ENCODE results near the gene KRTAP9-3.
A peak's percentile ranks its signal among the peaks of the same experiment; 100 is the strongest.
"Not testable (repeated sequence)": the region's sequence is repeated elsewhere in the genome, so short reads cannot be mapped to it uniquely, and the experiment has no call there.

The KRTAP9-3 gene

DNA sequence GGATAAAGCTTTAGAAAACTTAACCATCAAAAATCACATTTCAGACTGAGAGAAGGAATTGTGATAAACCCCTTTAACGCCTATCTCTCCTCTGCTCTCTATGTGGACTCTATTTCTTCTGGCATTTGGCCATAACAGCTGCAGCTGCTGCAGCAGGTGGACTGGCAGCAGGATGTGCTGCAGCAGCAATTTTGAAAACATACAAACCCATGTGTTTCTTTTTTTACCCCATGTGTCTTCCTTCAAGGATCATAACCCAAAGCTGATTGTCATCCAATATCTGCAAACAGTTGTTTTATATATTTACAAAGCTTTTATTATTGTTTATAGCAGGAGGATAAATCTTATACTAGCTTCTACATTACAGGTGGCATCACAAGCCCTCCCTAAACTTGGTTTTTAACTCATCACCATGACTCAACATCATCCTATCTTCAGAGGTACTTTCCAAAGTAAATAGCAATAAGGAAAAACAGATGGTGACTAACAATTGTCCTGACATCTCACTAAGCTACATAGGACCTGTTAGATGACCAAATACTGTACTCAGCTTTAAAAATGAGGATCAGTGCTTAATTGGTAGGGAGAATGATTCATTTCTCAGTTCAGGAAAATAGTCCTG is 20.3 kb upstream of the KRTAP9-3 start:
- DNase-seq (ENCODE audit: extremely low read depth, low read depth), result peak; percentile 11
- TF ChIP-seq, protein P1, sequence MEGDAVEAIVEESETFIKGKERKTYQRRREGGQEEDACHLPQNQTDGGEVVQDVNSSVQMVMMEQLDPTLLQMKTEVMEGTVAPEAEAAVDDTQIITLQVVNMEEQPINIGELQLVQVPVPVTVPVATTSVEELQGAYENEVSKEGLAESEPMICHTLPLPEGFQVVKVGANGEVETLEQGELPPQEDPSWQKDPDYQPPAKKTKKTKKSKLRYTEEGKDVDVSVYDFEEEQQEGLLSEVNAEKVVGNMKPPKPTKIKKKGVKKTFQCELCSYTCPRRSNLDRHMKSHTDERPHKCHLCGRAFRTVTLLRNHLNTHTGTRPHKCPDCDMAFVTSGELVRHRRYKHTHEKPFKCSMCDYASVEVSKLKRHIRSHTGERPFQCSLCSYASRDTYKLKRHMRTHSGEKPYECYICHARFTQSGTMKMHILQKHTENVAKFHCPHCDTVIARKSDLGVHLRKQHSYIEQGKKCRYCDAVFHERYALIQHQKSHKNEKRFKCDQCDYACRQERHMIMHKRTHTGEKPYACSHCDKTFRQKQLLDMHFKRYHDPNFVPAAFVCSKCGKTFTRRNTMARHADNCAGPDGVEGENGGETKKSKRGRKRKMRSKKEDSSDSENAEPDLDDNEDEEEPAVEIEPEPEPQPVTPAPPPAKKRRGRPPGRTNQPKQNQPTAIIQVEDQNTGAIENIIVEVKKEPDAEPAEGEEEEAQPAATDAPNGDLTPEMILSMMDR (IDR thresholded peaks at IDR 0.05; ENCODE audit: low read depth, low read length), result no peak

DNA sequence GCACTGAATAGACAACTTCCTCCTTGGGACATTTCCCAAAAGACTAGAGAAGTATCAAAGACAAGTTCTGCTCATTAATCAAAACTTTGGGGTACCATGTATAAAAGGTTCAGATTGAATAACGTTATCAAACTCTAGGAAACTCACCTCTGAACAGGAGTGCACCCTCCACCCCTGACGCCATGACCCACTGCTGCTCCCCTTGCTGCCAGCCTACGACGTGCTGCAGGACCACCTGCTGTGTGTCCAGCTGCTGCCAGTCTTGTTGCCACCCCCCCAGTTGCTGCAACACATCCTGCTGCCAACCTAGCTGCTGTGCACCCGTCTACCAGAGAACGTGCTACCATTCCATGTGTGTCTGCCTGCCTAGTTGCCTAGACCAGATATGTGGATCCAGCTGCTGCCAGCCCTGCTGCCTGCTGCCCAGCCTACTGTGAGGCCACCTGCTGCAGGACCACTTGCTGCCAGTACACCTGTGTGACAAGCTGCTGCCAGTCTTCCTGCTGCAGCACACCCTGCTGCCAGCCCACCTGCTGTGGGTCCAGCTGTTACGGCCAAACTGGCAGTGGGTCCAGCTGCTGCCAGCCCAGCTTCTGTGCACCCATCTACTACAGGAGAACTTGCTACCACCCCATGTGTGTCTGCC is 19.6 kb upstream of the KRTAP9-3 start:
- TF ChIP-seq, protein P1 (IDR thresholded peaks at IDR 0.05; ENCODE audit: low read depth, low read length), result no peak
- DNase-seq (ENCODE audit: extremely low read depth, low read depth), result no peak

DNA sequence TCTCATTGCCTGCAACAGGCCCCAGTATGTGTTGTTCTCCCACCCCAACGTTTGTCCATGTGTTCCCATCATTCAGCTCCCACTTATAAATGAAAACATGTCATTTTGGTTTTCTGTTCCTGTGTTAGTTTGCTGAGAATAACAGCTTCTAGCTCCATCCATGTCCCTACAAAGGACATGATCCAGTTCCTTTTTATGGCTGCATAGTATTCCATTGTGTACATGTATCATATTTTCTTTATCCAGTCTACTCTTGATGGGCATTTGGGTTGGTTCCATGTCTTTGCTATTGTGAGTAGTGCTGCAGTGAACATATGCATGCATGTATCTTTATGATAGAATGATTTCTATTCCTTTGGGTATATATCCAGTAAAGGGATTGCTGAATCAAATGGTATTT is 16.6 kb upstream of the KRTAP9-3 start:
- no peak for DNase-seq (ENCODE audit: extremely low read depth, low read depth)
- TF ChIP-seq, protein P1 (IDR thresholded peaks at IDR 0.05; ENCODE audit: low read depth, low read length), result no peak

DNA sequence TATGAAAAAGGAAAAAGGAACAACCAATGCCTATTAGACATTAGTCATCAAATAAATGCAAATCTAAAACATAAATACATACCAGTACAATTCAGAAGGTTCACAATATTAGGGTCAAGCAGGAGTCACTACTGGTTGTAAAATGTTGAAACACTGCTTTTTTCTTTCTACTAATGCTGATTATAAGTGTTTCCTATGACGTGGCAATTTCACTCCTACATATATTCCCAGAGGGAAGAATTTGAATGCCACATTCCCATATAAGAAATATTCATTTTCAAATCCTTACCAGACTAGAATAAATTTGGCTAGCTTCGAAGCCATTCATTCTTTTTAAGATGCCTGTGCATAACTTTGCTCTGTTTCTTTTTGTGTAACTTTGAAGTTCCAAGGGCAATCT is 8.4 kb upstream of the KRTAP9-3 start:
- no peak for DNase-seq (ENCODE audit: extremely low read depth, low read depth)
- TF ChIP-seq, protein P1 (IDR thresholded peaks at IDR 0.05; ENCODE audit: low read depth, low read length), result no peak

DNA sequence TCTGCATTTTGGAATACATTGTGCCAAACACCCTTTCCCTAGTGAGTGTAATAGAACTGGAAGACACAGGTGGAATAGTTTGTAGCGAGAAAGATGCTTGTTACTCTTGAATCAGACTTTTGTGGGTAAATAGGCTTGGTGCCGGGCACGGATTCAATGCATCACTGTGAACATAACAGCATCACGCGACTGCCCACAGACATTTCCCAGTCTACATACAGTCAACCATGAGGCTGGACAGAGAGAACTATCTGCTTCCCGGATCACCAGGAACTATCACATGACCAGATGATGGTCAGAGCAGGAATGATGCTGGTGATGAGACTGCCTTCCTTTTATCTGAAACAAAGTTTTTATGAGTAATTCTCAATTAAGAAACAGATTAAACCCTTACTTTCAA is 6.2 kb upstream of the KRTAP9-3 start:
- TF ChIP-seq, protein P1 (IDR thresholded peaks at IDR 0.05; ENCODE audit: low read depth, low read length), result no peak

DNA sequence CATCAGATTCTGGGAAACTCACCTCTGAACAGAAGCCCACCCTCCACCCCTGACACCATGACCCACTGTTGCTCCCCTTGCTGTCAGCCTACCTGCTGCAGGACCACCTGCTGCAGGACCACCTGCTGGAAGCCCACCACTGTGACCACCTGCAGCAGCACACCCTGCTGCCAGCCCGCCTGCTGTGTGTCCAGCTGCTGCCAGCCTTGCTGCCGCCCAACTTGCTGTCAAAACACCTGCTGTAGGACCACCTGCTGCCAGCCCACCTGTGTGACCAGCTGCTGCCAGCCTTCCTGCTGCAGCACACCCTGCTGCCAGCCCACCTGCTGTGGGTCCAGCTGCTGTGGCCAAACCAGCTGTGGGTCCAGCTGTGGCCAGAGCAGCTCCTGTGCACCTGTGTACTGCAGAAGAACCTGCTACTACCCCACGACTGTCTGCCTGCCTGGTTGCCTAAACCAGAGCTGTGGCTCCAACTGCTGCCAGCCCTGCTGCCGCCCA is 5.6 kb upstream of the KRTAP9-3 start, which contains the start of gene KRTAP9-2:
Gene KRTAP9-2, plus strand, starts transcription at position 51 of the 498 bp plus-strand sequence. Its CDS starts 7 bp downstream, at position 58.
- not testable (repeated sequence) for DNase-seq (ENCODE audit: extremely low read depth, low read depth)

More for the DNA sequence above, 6.2 kb upstream of the KRTAP9-3 start:
- DNase-seq (ENCODE audit: extremely low read depth, low read depth), result no peak

DNA sequence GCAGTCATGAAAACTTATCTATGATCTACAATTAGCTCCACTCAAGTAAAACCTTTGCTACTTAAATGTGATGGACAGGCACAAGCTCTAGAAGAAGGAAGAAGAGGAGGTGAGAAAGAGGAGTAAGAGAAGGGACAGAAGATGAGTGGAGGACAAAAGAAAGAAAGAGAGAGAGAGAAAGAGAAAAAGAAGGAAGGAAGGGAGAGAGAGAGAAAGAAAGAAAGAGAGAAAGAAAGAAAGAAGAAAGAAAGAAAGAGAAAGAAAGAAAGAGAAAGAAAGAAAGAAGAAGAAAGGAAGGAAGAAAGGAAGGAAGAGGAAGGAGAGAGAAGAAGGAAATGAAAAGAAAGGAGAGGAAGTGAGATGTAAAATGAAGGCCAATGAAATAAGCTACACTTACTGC is 2.2 kb upstream of the KRTAP9-3 start:
- TF ChIP-seq, protein P1 (IDR thresholded peaks at IDR 0.05; ENCODE audit: low read depth, low read length), result no peak
- no peak for DNase-seq (ENCODE audit: extremely low read depth, low read depth)
